Measurements from ENCODE around the gene COL18A1. TPM values are rescaled to one million over a fixed set of nuclear protein-coding genes. Genes with fewer than 3 reads are reported as not detected.

The COL18A1 gene
- total and polyA plus RNA-seq, 2 donors from 2014 or later: 150 to 316 TPM

DNA sequence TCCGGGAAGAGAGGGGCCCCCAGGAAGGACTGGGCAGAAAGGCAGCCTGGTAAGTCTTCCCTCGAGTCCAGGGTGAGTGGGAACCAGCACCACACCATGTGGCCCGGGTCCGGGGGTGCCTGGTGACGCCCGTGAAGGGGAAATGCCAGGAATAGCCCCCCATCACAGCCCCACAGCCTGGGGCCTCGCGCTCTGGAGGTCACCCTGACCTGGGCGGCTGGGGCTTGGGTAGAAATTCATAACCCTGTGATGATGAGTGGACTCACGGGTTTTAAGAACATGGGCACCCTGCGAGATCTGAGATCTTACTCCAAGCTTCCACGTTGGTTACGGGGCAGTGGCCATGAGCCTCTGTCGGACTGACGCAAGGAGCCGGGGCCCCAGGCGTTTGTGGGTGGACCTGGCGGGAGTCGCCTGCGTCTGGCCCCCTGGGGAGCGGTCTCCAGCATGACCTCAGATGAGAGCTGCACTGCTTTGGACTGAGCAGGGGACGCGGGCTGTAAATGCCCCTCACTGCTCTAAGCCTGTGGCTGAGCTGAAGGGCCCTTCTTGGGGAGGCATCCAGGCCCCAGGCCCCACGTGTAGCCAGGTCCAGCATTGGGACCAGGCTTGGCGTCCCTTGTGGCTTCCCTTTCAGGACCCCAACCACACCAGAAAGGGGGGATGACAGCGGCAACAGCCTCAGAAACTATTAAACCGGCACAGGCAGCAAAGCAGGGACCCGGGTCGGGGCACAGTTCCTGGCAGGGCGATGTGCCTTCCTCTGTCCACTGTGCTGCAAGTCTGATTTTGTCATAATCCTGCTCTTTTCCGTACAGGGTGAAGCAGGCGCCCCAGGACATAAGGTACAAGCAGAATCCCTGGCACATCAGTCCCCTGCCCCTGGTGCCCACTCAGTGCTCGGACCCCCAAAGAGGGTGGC is 77.3 kb downstream of the COL18A1 start:
- H3K27ac ChIP-seq (ENCODE audit: low read depth in 2 of 2, low read length in 2 of 2): no peak overlapping the region
- H3K4me1 ChIP-seq (ENCODE audit: control insufficient read depth in 2 of 3, insufficient read depth in 2 of 3, low read depth in 1 of 3, low read length in 3 of 3): peaks cover 0 to 6% (median 0%) of the 10 kb centered on the region in 3 donors
- H3K9ac ChIP-seq (ENCODE audit: low read length in 3 of 3): no peak overlapping the region
- peaks cover 13 to 49% (median 25%) of the 10 kb centered on the region in 3 donors for H3K36me3 ChIP-seq (ENCODE audit: control insufficient read depth in 2 of 3, insufficient read depth in 3 of 3, low read length in 3 of 3)
- no peaks in the 10 kb centered on the region for H3K9me3 ChIP-seq (ENCODE audit: control insufficient read depth in 2 of 3, insufficient read depth in 1 of 3, low read length in 3 of 3)
- H3K27me3 ChIP-seq (ENCODE audit: control insufficient read depth, insufficient read depth, low read length): no peaks in the 10 kb centered on the region
- intact Hi-C loops (cut with DNase I): no loop called here
- no peak overlapping the region for H3K4me3 ChIP-seq (ENCODE audit: low read length in 3 of 3)
- TF ChIP-seq, protein P1, sequence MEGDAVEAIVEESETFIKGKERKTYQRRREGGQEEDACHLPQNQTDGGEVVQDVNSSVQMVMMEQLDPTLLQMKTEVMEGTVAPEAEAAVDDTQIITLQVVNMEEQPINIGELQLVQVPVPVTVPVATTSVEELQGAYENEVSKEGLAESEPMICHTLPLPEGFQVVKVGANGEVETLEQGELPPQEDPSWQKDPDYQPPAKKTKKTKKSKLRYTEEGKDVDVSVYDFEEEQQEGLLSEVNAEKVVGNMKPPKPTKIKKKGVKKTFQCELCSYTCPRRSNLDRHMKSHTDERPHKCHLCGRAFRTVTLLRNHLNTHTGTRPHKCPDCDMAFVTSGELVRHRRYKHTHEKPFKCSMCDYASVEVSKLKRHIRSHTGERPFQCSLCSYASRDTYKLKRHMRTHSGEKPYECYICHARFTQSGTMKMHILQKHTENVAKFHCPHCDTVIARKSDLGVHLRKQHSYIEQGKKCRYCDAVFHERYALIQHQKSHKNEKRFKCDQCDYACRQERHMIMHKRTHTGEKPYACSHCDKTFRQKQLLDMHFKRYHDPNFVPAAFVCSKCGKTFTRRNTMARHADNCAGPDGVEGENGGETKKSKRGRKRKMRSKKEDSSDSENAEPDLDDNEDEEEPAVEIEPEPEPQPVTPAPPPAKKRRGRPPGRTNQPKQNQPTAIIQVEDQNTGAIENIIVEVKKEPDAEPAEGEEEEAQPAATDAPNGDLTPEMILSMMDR (IDR thresholded peaks at IDR 0.05; ENCODE audit: borderline replicate concordance, extremely low read depth, insufficient read depth): no peak
- DNase-seq: no peak
- no peak for FAIRE-seq

DNA sequence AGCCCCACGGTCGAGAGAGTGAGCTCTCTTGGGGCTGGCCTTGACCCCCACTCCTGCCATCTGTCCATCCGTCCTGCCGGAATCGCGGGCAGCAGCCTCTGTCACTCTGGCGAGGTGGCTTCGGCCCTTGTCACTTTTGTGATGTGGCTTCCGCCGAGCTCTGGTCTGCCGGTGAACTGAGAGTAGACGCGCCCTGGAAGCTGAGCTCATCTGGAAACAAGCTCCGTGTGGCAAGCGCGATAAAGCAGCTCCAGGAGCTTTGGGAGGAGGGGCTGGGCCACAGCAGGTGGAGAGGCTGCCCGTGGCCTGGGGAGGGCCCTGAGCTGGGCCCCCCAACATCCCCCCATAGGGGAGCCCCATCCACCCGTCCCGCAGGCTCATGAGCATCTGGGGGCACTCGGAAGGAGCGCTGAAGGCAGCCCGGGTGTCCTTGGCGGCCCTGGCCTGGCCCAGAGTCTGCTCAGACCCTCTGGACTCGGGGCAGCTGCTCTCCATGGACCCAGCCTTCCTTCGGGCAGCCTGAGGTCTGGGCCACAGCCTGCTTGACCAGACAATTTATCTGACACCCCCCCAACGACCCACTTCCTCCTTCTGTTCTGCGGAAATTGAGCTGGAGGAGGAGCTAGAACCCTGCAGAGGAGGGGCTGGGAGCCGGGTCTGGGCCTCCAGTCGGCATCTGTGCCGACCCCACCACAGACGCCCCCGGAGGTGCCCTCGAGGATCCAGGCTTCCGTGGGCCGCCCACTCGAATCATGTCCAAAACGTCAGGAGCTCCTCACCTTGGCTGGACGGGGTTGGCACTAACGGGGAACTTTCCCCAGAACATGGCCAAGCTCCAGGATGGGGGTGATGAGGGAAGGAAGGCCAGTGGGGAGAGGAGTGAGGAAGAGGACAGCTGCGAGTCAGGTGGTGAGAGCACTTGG is 78.2 kb downstream of the COL18A1 start:
- Histone ChIP-seq H3K4me1 (ENCODE audit: control insufficient read depth in 2 of 3, insufficient read depth in 2 of 3, low read depth in 1 of 3, low read length in 3 of 3) (peaks cover 0 to 3% (median 0%) of the 10 kb centered on the region in 3 donors), H3K4me3 (ENCODE audit: low read length in 3 of 3) (no peak overlapping the region), H3K9me3 (ENCODE audit: control insufficient read depth in 2 of 3, insufficient read depth in 1 of 3, low read length in 3 of 3) (no peaks in the 10 kb centered on the region), H3K9ac (ENCODE audit: low read length in 3 of 3) (no peak overlapping the region), H3K36me3 (ENCODE audit: control insufficient read depth in 2 of 3, insufficient read depth in 3 of 3, low read length in 3 of 3) (peaks cover 13 to 52% (median 25%) of the 10 kb centered on the region in 3 donors), H3K27ac (ENCODE audit: low read depth in 2 of 2, low read length in 2 of 2) (no peak overlapping the region), H3K27me3 (ENCODE audit: control insufficient read depth, insufficient read depth, low read length) (no peaks in the 10 kb centered on the region)
- TF ChIP-seq, protein P1 (IDR thresholded peaks at IDR 0.05; ENCODE audit: borderline replicate concordance, extremely low read depth, insufficient read depth): no peak
- DNase-seq (no peak), FAIRE-seq (no peak)
- intact Hi-C loops (cut with DNase I): no loop called here

- DNase-seq (no peak), FAIRE-seq (no peak)
- Histone ChIP-seq H3K9me3 (ENCODE audit: control insufficient read depth in 2 of 3, insufficient read depth in 1 of 3, low read length in 3 of 3) (no peaks in the 10 kb centered on the region), H3K9ac (ENCODE audit: low read length in 3 of 3) (no peak overlapping the region), H3K36me3 (ENCODE audit: control insufficient read depth in 2 of 3, insufficient read depth in 3 of 3, low read length in 3 of 3) (peaks cover 10 to 41% (median 19%) of the 10 kb centered on the region in 3 donors), H3K27me3 (ENCODE audit: control insufficient read depth, insufficient read depth, low read length) (no peaks in the 10 kb centered on the region), H3K27ac (ENCODE audit: low read depth in 2 of 2, low read length in 2 of 2) (no peak overlapping the region), H3K4me3 (ENCODE audit: low read length in 3 of 3) (no peak overlapping the region), H3K4me1 (ENCODE audit: control insufficient read depth in 2 of 3, insufficient read depth in 2 of 3, low read depth in 1 of 3, low read length in 3 of 3) (no peaks in the 10 kb centered on the region)
- TF ChIP-seq, protein P1 (IDR thresholded peaks at IDR 0.05; ENCODE audit: borderline replicate concordance, extremely low read depth, insufficient read depth): no peak
- intact Hi-C loops (cut with DNase I): no loop called here
Observed at GRCh38 chr21:45484318-45484717, 79.4 kb downstream of the COL18A1 start.

All from kidney (tissue), 14 donors.